ENCODE results near the gene STIM2.

Gene STIM2

DNA sequence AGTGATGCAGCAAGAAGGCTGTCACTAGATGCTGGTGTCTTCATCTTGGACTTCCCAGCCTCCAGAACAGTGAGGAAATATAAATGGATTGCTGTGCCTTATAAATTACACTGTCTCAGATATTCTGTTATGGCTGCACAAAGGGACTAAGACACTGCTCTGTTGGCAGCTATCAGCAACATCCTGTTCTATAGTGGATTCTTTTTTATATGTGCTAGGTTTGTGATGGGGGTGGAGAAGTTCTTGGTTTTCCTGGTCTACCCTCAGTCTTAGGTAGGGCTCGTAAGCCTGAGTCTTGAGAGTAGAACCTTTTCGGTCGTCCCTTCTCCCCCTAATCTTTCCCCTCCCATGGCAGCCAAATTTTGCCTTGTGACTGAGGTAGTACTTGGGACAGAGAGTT is 17.3 kb downstream of the STIM2 start:
- H3K14ac ChIP-seq (ENCODE audit: low read length), result no peak overlapping the region
- peaks cover 0 to 2% of the 10 kb centered on the region in 2 donors for H3K36me3 ChIP-seq (replicated peaks in 1 of 2; ENCODE audit: control insufficient read depth in 2 of 2, insufficient read depth in 2 of 2, low read length in 2 of 2)
- no peak overlapping the region for H3K23ac ChIP-seq (ENCODE audit: low read depth, low read length, poor library complexity)
- peaks cover 1% of the 10 kb centered on the region for H3K79me1 ChIP-seq (ENCODE audit: low read depth, low read length)
- H3K27ac ChIP-seq (replicated peaks; ENCODE audit: low read length), result no peak overlapping the region
- H3K4me3 ChIP-seq (ENCODE audit: low read length in 2 of 2), result no peak overlapping the region
- H3K9me3 ChIP-seq (replicated peaks in 1 of 2; ENCODE audit: control insufficient read depth in 2 of 2, insufficient read depth in 1 of 2, low read depth in 1 of 2, low read length in 2 of 2), result peaks cover 3 to 14% of the 10 kb centered on the region in 2 donors
- H2BK120ac ChIP-seq (ENCODE audit: low read depth, low read length), result no peak overlapping the region
- DNase-seq (ENCODE audit: low spot score), result no peak
- H3K9ac ChIP-seq (ENCODE audit: low read depth, low read length, poor library complexity), result no peak overlapping the region
- no CpG with 5 or more reads among the region's 3 CpGs for WGBS, 2 donors (ENCODE audit: extremely low coverage in 2 of 2, insufficient read length in 2 of 2, insufficient replicate concordance in 1 of 2)
- no peak overlapping the region for H3K4me2 ChIP-seq (ENCODE audit: insufficient read depth, low read length, poor library complexity, severe bottlenecking)
- H2BK5ac ChIP-seq (ENCODE audit: low read length), result no peak overlapping the region
- no peak overlapping the region for H4K8ac ChIP-seq (ENCODE audit: low read depth, low read length)
- no peak overlapping the region for H3K18ac ChIP-seq (ENCODE audit: low read length)
- no peak overlapping the region for H2BK12ac ChIP-seq (ENCODE audit: low read length)
- H2AK5ac ChIP-seq (ENCODE audit: low read depth, low read length), result no peak overlapping the region
- no peak overlapping the region for H4K91ac ChIP-seq (ENCODE audit: low read depth, low read length, poor library complexity)
- no peak overlapping the region for H2AFZ ChIP-seq (ENCODE audit: low read length)
- H3K4me1 ChIP-seq (ENCODE audit: control insufficient read depth in 2 of 2, insufficient read depth in 1 of 2, low read depth in 1 of 2, low read length in 2 of 2), result no peaks in the 10 kb centered on the region
- no peak overlapping the region for H2BK15ac ChIP-seq (ENCODE audit: low read length)
- no peak overlapping the region for H3K4ac ChIP-seq (ENCODE audit: low read length)
- no peaks in the 10 kb centered on the region for H3K27me3 ChIP-seq (ENCODE audit: control insufficient read depth in 3 of 3, insufficient read depth in 3 of 3, low read depth in 1 of 3, low read length in 3 of 3)

DNA sequence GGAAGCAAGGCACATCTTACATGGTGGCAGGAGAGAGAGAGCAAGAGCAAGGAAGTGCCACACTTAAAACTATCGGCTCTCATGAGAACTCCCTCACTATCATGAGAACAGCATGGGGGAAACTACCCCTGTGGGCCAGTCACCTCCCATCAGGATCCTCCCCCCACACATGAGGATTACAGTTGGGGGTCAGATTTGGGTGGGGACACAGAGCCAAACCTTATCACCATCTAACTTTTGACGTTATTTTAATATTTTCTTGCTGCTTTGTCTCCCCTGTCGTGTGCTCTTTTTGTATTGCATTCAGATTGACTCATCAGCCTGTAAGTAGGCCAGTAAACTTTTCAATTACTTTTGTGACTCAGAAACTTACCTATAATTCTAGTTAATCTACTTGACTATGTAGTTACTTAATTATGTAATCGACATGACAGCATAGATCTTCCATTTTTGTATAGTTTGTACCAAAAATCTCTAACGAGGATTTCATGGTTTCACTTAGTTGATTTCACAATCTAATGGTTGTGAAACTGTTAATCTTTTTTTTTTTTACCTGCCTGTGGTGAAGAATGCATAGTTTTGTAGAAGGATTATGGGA is 18.3 kb downstream of the STIM2 start:
- H3K14ac ChIP-seq (ENCODE audit: low read length), result no peak overlapping the region
- H3K4me1 ChIP-seq (ENCODE audit: control insufficient read depth in 2 of 2, insufficient read depth in 1 of 2, low read depth in 1 of 2, low read length in 2 of 2), result no peaks in the 10 kb centered on the region
- H3K79me1 ChIP-seq (ENCODE audit: low read depth, low read length), result peaks cover 1% of the 10 kb centered on the region
- peaks cover 0 to 2% of the 10 kb centered on the region in 2 donors for H3K36me3 ChIP-seq (replicated peaks in 1 of 2; ENCODE audit: control insufficient read depth in 2 of 2, insufficient read depth in 2 of 2, low read length in 2 of 2)
- no peak overlapping the region for H4K91ac ChIP-seq (ENCODE audit: low read depth, low read length, poor library complexity)
- no CpG with 5 or more reads among the region's 5 CpGs for WGBS, 2 donors (ENCODE audit: extremely low coverage in 2 of 2, insufficient read length in 2 of 2, insufficient replicate concordance in 1 of 2)
- no peak overlapping the region for H3K9ac ChIP-seq (ENCODE audit: low read depth, low read length, poor library complexity)
- no peak overlapping the region for H2AFZ ChIP-seq (ENCODE audit: low read length)
- H2BK15ac ChIP-seq (ENCODE audit: low read length), result no peak overlapping the region
- DNase-seq (ENCODE audit: low spot score), result no peak
- H3K27me3 ChIP-seq (ENCODE audit: control insufficient read depth in 3 of 3, insufficient read depth in 3 of 3, low read depth in 1 of 3, low read length in 3 of 3), result no peaks in the 10 kb centered on the region
- no peak overlapping the region for H3K4me2 ChIP-seq (ENCODE audit: insufficient read depth, low read length, poor library complexity, severe bottlenecking)
- H3K27ac ChIP-seq (replicated peaks; ENCODE audit: low read length), result no peak overlapping the region
- H3K9me3 ChIP-seq (replicated peaks in 1 of 2; ENCODE audit: control insufficient read depth in 2 of 2, insufficient read depth in 1 of 2, low read depth in 1 of 2, low read length in 2 of 2), result peaks cover 3 to 14% of the 10 kb centered on the region in 2 donors
- H2AK5ac ChIP-seq (ENCODE audit: low read depth, low read length), result no peak overlapping the region
- H3K4ac ChIP-seq (ENCODE audit: low read length), result no peak overlapping the region
- no peak overlapping the region for H3K18ac ChIP-seq (ENCODE audit: low read length)
- no peak overlapping the region for H2BK5ac ChIP-seq (ENCODE audit: low read length)
- no peak overlapping the region for H3K23ac ChIP-seq (ENCODE audit: low read depth, low read length, poor library complexity)
- no peak overlapping the region for H3K4me3 ChIP-seq (ENCODE audit: low read length in 2 of 2)
- no peak overlapping the region for H2BK120ac ChIP-seq (ENCODE audit: low read depth, low read length)
- H4K8ac ChIP-seq (ENCODE audit: low read depth, low read length), result no peak overlapping the region
- no peak overlapping the region for H2BK12ac ChIP-seq (ENCODE audit: low read length)

DNA sequence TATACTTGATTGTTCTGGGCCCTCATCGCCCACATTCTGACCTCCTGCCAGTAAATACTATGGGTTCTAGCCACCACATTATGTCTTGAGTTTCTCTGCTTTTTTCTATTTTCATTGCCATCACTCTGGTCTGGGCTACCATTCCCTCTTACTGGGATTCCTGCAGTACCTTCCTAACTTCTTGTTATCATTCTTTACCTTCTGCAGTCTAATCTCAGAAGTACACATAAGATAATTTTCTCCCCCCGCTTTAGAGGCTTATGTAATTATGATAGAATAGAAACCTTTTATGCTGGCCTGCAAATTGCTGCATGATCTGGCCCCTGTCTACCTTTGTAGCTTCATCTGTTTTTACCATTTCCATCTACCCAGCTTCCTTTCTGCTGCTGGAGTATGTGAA is 19.2 kb downstream of the STIM2 start:
- WGBS, 2 donors (ENCODE audit: extremely low coverage in 2 of 2, insufficient read length in 2 of 2, insufficient replicate concordance in 1 of 2), result no CpG with 5 or more reads among the region's 2 CpGs
- H3K4me1 ChIP-seq (ENCODE audit: control insufficient read depth in 2 of 2, insufficient read depth in 1 of 2, low read depth in 1 of 2, low read length in 2 of 2), result no peaks in the 10 kb centered on the region
- H3K14ac ChIP-seq (ENCODE audit: low read length), result no peak overlapping the region
- no peak overlapping the region for H3K23ac ChIP-seq (ENCODE audit: low read depth, low read length, poor library complexity)
- H4K91ac ChIP-seq (ENCODE audit: low read depth, low read length, poor library complexity), result no peak overlapping the region
- H3K4ac ChIP-seq (ENCODE audit: low read length), result no peak overlapping the region
- H3K4me3 ChIP-seq (ENCODE audit: low read length in 2 of 2), result no peak overlapping the region
- H3K27ac ChIP-seq (replicated peaks; ENCODE audit: low read length), result no peak overlapping the region
- DNase-seq (ENCODE audit: low spot score), result no peak
- H2BK120ac ChIP-seq (ENCODE audit: low read depth, low read length), result no peak overlapping the region
- H2AFZ ChIP-seq (ENCODE audit: low read length), result no peak overlapping the region
- H2BK15ac ChIP-seq (ENCODE audit: low read length), result no peak overlapping the region
- peaks cover 0 to 2% of the 10 kb centered on the region in 2 donors for H3K36me3 ChIP-seq (replicated peaks in 1 of 2; ENCODE audit: control insufficient read depth in 2 of 2, insufficient read depth in 2 of 2, low read length in 2 of 2)
- no peaks in the 10 kb centered on the region for H3K27me3 ChIP-seq (ENCODE audit: control insufficient read depth in 3 of 3, insufficient read depth in 3 of 3, low read depth in 1 of 3, low read length in 3 of 3)
- no peak overlapping the region for H3K4me2 ChIP-seq (ENCODE audit: insufficient read depth, low read length, poor library complexity, severe bottlenecking)
- peaks cover 1% of the 10 kb centered on the region for H3K79me1 ChIP-seq (ENCODE audit: low read depth, low read length)
- no peak overlapping the region for H2BK5ac ChIP-seq (ENCODE audit: low read length)
- H4K8ac ChIP-seq (ENCODE audit: low read depth, low read length), result no peak overlapping the region
- no peak overlapping the region for H2BK12ac ChIP-seq (ENCODE audit: low read length)
- H2AK5ac ChIP-seq (ENCODE audit: low read depth, low read length), result no peak overlapping the region
- H3K9me3 ChIP-seq (replicated peaks in 1 of 2; ENCODE audit: control insufficient read depth in 2 of 2, insufficient read depth in 1 of 2, low read depth in 1 of 2, low read length in 2 of 2), result peaks cover 3 to 14% of the 10 kb centered on the region in 2 donors
- H3K18ac ChIP-seq (ENCODE audit: low read length), result no peak overlapping the region
- H3K9ac ChIP-seq (ENCODE audit: low read depth, low read length, poor library complexity), result no peak overlapping the region

DNA sequence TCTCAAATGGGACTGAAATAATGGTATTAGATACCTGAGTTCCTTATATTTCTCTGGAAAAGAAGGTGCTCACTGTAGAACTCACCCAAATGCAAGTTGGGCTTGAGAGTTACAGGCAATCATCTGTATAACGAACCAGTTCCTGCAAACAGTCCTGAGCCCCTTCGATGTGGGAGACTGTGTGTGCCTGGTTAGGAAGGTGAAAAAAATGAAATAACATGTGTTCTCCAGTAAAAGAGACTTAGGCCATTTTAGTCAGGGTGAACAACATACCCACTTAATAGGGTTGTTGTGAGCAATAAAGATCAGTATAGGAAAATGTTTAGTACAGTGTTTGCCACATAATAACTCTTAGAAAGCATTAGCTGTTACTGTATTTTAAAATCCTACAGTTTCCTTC is 23.4 kb downstream of the STIM2 start:
- H3K36me3 ChIP-seq (replicated peaks in 1 of 2; ENCODE audit: control insufficient read depth in 2 of 2, insufficient read depth in 2 of 2, low read length in 2 of 2), result no peaks in the 10 kb centered on the region
- H3K4me1 ChIP-seq (ENCODE audit: control insufficient read depth in 2 of 2, insufficient read depth in 1 of 2, low read depth in 1 of 2, low read length in 2 of 2), result no peaks in the 10 kb centered on the region
- H3K4ac ChIP-seq (ENCODE audit: low read length), result no peak overlapping the region
- H2BK12ac ChIP-seq (ENCODE audit: low read length), result no peak overlapping the region
- H2AFZ ChIP-seq (ENCODE audit: low read length), result no peak overlapping the region
- no peak overlapping the region for H3K23ac ChIP-seq (ENCODE audit: low read depth, low read length, poor library complexity)
- WGBS, 2 donors (ENCODE audit: extremely low coverage in 2 of 2, insufficient read length in 2 of 2, insufficient replicate concordance in 1 of 2), result no CpG with 5 or more reads among the region's 2 CpGs
- H2BK15ac ChIP-seq (ENCODE audit: low read length), result no peak overlapping the region
- no peak overlapping the region for H3K14ac ChIP-seq (ENCODE audit: low read length)
- no peaks in the 10 kb centered on the region for H3K27me3 ChIP-seq (ENCODE audit: control insufficient read depth in 3 of 3, insufficient read depth in 3 of 3, low read depth in 1 of 3, low read length in 3 of 3)
- H3K18ac ChIP-seq (ENCODE audit: low read length), result no peak overlapping the region
- DNase-seq (ENCODE audit: low spot score), result no peak
- H4K91ac ChIP-seq (ENCODE audit: low read depth, low read length, poor library complexity), result no peak overlapping the region
- H4K8ac ChIP-seq (ENCODE audit: low read depth, low read length), result no peak overlapping the region
- H2BK5ac ChIP-seq (ENCODE audit: low read length), result no peak overlapping the region
- H2AK5ac ChIP-seq (ENCODE audit: low read depth, low read length), result no peak overlapping the region
- H3K79me1 ChIP-seq (ENCODE audit: low read depth, low read length), result peaks cover 1% of the 10 kb centered on the region
- H3K4me2 ChIP-seq (ENCODE audit: insufficient read depth, low read length, poor library complexity, severe bottlenecking), result no peak overlapping the region
- no peak overlapping the region for H2BK120ac ChIP-seq (ENCODE audit: low read depth, low read length)
- H3K9ac ChIP-seq (ENCODE audit: low read depth, low read length, poor library complexity), result no peak overlapping the region
- no peak overlapping the region for H3K27ac ChIP-seq (replicated peaks; ENCODE audit: low read length)
- no peak overlapping the region for H3K4me3 ChIP-seq (ENCODE audit: low read length in 2 of 2)
- H3K9me3 ChIP-seq (replicated peaks in 1 of 2; ENCODE audit: control insufficient read depth in 2 of 2, insufficient read depth in 1 of 2, low read depth in 1 of 2, low read length in 2 of 2), result peaks cover 0 to 3% of the 10 kb centered on the region in 2 donors
